Measurements from ENCODE around the gene HUS1.

DNA sequence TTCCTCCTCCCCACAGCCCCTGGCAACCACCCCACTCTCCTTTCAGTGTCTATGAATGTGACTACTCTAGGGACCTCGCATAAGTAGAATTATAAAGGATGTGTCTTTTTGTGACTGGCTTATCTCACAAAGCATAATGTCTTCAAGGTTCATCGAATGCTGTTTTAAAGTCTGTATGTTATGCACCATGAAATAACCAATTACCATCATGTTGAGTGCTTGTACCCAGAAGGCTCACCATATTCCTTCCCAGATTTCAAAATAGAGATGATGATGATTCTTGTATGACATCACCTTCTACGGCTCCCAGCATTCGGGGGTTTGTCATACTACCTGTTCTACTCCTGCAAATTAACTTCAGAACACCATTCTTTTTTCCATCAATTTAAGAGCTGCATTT, 43.1 kb downstream of the HUS1 start:
- TF ChIP-seq POLR2AphosphoS5 (IDR thresholded peaks at IDR 0.05; ENCODE audit: low read depth, low read length) (no peak), TAF1 (IDR thresholded peaks at IDR 0.05; ENCODE audit: borderline replicate concordance, low read depth, low read length) (no peak), POLR2A (IDR thresholded peaks at IDR 0.05; ENCODE audit: low read depth, low read length) (no peak)

Measured in GM12892 (cell line).